GM15510 (cell line): ENCODE measurements around the gene PCBP3.

Experiments used
- POLR2A ChIP-seq: IDR thresholded peaks from 3 replicates; pipeline ENCODE4 v1.6.1; 2011; ENCODE audit warnings: borderline replicate concordance; ENCODE audit not compliant: insufficient read length; ENCODE audit errors: extremely low read depth

PCBP3 gene

GRCh38 chr21:45818276-45818903 is 174.9 kb downstream of the PCBP3 start:
- TF ChIP-seq POLR2A = no peak

DNA sequence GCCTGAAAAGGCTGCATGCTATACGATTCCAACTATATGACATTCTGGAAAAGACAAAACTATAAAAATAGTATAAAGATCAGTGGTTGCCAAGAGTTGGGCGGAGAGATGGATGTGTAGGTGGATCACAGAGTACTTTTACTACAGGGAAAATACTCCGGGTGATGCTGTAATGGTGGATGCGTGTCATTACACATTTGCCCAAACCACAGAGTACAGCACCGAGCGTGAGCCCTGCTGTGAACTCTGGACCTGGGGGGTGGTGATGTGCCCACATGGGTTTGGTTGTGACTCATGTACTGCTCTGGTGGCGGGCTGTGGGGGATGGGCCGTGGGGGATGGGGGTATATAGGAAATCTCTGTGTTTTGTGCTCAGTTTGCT is 175.4 kb downstream of the PCBP3 start:
- no peak for TF ChIP-seq POLR2A

DNA sequence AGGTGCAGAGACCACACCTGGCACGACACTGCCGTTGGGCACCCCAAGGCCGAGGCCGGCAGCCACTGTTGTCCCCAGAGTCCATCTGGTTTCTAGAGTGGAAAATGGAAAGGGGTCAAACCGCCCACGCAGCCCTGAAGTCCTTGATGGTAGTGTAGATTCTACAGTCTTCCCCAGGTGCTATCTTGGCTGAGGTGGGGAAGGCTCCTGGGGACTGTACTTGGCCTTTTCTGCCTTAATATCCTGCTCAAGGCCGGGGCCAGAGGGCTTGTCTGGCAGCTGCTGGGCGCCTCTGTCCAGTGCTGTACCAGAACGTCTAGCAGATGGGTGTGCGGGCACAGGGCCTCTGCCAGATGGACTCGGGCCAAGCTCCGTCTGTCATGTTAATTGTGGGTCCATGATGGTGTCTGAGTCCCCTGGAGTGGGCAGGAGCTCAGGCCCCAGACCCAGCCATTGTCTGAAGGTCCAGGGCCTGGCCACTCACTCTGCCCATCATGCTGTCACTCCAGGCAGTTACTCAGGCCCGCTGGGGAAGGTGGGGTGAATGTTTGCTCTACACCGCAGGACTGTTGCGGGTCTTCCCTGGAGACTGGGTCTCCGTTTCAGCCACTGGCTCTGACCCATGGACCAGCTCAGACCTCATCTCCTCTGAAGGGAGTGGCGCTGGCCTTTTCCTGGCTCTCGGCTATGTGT is 176.1 kb downstream of the PCBP3 start:
- no peak for TF ChIP-seq POLR2A

- TF ChIP-seq POLR2A = no peak
Measured at GRCh38 chr21:45820171-45821091, 176.9 kb downstream of the PCBP3 start.

- no peak for TF ChIP-seq POLR2A
Measured at GRCh38 chr21:45821315-45821962, 177.9 kb downstream of the PCBP3 start.

DNA sequence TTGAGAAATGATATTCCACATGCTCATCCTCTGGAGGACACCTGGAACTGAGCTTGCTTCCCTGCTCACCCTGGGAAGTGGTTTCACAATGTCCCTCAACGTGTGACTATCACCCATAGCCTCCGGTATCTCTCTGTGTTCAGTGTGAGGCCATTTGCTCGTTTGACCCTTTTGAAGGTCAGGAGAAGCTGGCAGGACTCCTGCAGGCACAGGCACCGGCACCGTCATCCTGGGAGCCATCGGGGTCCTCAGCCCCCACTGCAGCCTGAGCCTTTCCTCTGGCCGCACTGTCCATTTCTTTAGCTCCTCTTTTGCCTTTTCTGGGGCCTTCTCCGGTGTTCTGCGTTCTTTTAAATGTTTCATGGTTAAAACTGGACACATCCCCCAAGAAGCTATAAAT is 178.5 kb downstream of the PCBP3 start:
- no peak for TF ChIP-seq POLR2A

GRCh38 chr21:45822429-45823099 is 179.0 kb downstream of the PCBP3 start:
- no peak for TF ChIP-seq POLR2A

- no peak for TF ChIP-seq POLR2A
Measured at GRCh38 chr21:45823100-45823681, 179.7 kb downstream of the PCBP3 start.

- TF ChIP-seq POLR2A = no peak
Measured at GRCh38 chr21:45824546-45825215, 181.2 kb downstream of the PCBP3 start.

DNA sequence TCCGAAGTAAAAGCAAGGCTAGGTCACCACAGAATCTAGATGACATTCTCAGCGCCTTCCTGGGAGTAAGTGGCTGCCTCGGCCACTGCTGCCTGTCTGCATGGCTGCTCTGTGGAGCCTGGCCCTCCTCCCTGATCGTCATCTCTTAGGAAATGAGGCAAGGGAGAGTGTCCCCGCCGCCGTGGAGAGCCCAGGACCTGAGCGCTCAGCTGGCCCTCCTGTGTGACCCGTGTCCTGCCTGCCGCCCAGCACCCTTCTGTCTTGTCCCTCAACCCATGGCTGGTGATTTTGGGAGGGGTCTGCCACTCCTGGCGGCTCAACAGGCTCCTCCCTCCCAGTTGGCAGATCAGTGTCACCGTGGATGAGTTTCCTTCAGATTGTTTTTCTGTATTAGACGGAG is 181.7 kb downstream of the PCBP3 start:
- TF ChIP-seq POLR2A = no peak

GRCh38 chr21:45826676-45827301 is 183.3 kb downstream of the PCBP3 start:
- TF ChIP-seq POLR2A = no peak

- no peak for TF ChIP-seq POLR2A
Measured at GRCh38 chr21:45827302-45827692, 183.8 kb downstream of the PCBP3 start.
